ENCODE measurements around the gene VSIG4. TPM values are rescaled to one million over a fixed set of nuclear protein-coding genes. Genes with fewer than 3 reads are reported as not detected.
"Not testable (repeated sequence)": the region's sequence is repeated elsewhere in the genome, so short reads cannot be mapped to it uniquely, and the experiment has no call there.

Gene VSIG4
- total RNA-seq, 3 donors from 2014 or later: 0.19 to 0.21 (median 0.20) TPM

DNA sequence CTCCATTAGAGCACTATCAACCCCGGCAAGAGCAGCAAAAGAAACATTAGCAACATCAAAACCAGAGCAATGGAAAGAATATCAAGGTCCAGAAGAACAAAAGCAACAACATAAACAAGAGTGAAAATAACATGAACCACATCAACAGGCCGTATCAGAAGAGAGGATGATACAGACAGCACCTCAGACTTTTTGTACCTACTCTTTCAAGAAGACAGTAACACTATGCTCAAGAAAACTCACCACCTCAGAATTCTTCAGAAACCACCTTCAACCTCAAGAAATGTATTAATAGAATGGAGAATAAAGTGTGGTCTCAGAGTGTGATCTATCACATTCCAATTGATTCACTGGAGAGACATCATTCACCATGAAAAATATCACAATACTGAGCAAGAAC, 46.5 kb downstream of the VSIG4 start:
- no peak for ATAC-seq
- Mint-ChIP-seq H3K27me3 (ENCODE audit: low read depth) (no peaks in the 10 kb centered on the region), H3K4me3 (no peak overlapping the region), H3K4me1 (ENCODE audit: low read depth) (peaks cover 12% of the 10 kb centered on the region), H3K36me3 (ENCODE audit: insufficient read depth) (no peaks in the 10 kb centered on the region), H3K9me3 (no peaks in the 10 kb centered on the region)
- DNase-seq: no peak

DNA sequence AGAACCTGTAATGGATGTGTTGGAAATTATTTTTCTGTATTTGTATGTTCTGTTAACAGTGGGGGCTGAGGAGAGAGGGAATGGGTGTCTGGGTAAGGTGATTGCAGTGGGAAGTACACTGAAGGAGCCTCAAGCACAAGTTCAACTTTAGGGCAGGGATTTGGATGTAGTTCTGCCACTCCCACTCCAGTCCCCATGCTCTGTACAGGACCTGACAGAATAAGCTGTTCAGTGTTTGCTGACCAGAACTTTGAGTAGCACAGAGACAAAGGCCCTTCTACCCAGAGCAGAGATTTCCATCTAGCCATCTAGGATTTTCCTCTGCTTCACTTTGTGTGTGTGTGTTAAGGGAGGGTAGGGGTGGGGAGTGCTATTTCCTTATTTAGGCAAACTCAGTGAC, 49.2 kb downstream of the VSIG4 start:
- H3K27me3 Mint-ChIP-seq (ENCODE audit: low read depth): no peaks in the 10 kb centered on the region
- no peak overlapping the region for H3K4me3 Mint-ChIP-seq
- ATAC-seq: no peak
- no peak for DNase-seq
- H3K36me3 Mint-ChIP-seq (ENCODE audit: insufficient read depth): no peaks in the 10 kb centered on the region
- H3K9me3 Mint-ChIP-seq: no peaks in the 10 kb centered on the region
- H3K4me1 Mint-ChIP-seq (ENCODE audit: low read depth): peaks cover 28% of the 10 kb centered on the region

DNA sequence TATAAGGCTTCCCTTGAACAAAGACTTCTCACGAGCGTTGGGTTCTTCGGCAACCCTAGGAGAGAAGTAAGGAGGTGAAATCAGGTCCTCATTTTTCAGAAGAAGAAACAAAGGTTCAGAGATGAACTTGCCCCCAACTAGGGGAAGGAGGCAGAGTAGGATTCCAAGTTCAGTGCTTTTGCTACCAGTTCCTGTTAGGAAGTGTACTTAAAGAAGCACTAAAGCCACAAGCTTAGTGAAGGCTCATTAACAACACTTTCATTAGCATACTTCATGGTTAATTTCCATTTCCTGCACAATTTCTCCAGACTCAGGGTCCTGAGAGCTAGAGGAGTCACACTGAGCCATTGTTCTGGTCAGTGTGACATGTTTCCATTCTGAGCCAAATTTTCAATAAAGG, 52.1 kb downstream of the VSIG4 start:
- DNase-seq (no peak), ATAC-seq (no peak)
- H3K9me3 Mint-ChIP-seq: no peaks in the 10 kb centered on the region
- no peak overlapping the region for H3K4me3 Mint-ChIP-seq
- no peaks in the 10 kb centered on the region for H3K36me3 Mint-ChIP-seq (ENCODE audit: insufficient read depth)
- no peaks in the 10 kb centered on the region for H3K27me3 Mint-ChIP-seq (ENCODE audit: low read depth)
- H3K4me1 Mint-ChIP-seq (ENCODE audit: low read depth): peaks cover 19% of the 10 kb centered on the region

DNA sequence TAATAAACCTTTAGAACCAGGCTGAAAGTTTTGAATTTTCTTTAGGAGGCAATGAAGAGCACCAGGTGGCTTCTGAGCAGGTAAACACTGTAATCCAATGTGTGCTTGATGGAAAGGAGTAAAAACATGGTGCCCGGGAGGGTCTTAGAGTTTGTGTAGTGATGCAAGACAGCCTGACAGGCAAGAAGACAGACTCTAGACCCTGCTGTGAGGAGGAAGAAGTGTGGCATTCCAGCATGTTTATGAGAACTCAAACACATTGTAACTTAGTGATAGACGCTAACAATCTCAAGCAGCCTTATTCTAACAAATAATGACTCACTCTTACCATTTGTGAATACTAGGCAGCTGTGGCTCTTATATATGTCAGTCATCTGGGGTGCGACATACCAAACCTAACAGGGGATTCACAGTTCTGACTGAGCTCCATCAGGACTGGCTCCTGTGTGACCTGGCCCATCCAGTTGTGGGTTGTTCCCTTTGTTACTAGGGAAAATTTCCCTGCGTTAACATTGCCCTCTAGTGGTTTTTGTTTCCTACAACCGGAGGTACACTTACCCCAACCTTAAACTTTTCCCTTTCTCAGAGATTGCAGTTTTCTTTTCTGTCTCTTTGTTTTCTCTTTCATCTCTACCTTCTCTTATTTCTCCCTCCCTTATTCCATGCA, 53.8 kb downstream of the VSIG4 start:
- H3K36me3 Mint-ChIP-seq (ENCODE audit: insufficient read depth): no peaks in the 10 kb centered on the region
- ATAC-seq (peak; percentile 100), DNase-seq (peak; percentile 53)
- H3K27me3 Mint-ChIP-seq (ENCODE audit: low read depth): no peaks in the 10 kb centered on the region
- H3K4me3 Mint-ChIP-seq: no peak overlapping the region
- H3K9me3 Mint-ChIP-seq: no peaks in the 10 kb centered on the region
- H3K4me1 Mint-ChIP-seq (ENCODE audit: low read depth): peaks cover 19% of the 10 kb centered on the region

DNA sequence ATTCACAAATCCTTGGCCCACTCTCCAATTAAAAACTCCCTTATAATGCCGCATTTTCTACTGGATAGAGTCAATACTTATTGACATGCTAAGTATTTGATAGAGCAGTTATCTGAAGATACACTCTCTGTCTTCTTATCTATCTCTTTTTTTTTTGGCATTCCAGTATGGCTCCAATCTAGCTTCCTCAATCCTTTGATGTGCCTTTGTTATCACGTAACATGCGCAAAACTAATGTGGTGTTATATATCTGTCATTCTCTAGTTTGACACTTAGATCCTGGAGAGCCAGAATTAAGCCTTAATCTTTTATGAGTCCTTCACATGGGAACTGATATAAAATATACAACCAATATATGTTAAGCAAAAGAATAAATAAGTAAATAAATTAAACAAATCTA, 54.7 kb downstream of the VSIG4 start:
- H3K9me3 Mint-ChIP-seq: no peaks in the 10 kb centered on the region
- peaks cover 19% of the 10 kb centered on the region for H3K4me1 Mint-ChIP-seq (ENCODE audit: low read depth)
- ATAC-seq (no peak), DNase-seq (no peak)
- no peaks in the 10 kb centered on the region for H3K27me3 Mint-ChIP-seq (ENCODE audit: low read depth)
- no peaks in the 10 kb centered on the region for H3K36me3 Mint-ChIP-seq (ENCODE audit: insufficient read depth)
- no peak overlapping the region for H3K4me3 Mint-ChIP-seq

DNA sequence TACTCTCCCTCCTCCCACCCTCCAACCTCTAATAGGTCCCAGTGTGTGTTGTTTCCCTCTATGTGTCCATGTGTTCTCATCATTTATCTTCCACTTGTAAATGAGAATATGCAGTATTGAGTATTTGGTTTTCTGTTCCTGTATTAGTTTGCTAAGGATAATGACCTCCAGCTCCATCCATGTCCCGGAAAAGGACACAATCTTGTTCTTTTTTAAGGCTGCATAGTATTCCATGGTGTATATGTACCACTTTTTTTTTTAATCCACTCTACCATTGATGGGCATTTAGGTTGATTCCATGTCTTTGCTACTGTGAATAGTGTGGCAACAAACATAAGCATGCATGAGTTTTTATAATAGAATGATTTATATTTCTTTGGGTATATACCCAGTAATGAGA, 62.7 kb downstream of the VSIG4 start:
- not testable (repeated sequence) for H3K27me3 Mint-ChIP-seq (ENCODE audit: low read depth); H3K9me3 Mint-ChIP-seq; H3K4me1 Mint-ChIP-seq (ENCODE audit: low read depth); H3K4me3 Mint-ChIP-seq; DNase-seq; H3K36me3 Mint-ChIP-seq (ENCODE audit: insufficient read depth); ATAC-seq

DNA sequence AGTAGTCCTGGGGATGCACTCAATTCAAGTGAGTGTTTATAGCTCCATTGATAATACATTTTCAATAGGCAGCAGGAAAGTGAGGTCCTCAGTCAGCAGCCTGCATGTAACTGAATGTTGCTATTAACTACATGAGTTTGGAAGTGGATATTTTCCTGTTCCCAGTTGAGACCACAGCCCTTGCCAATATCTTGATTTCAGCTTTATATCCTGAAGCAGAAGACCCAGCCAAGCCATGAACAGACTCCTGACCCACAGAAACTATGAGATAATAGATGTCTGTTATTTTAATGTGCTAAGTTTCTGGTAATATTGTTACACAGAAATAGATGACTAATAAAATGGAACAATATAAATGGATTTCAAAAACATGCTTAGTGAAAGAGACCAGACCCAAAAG, 63.7 kb downstream of the VSIG4 start:
- DNase-seq: no peak
- H3K4me3 Mint-ChIP-seq: no peak overlapping the region
- no peak for ATAC-seq

DNA sequence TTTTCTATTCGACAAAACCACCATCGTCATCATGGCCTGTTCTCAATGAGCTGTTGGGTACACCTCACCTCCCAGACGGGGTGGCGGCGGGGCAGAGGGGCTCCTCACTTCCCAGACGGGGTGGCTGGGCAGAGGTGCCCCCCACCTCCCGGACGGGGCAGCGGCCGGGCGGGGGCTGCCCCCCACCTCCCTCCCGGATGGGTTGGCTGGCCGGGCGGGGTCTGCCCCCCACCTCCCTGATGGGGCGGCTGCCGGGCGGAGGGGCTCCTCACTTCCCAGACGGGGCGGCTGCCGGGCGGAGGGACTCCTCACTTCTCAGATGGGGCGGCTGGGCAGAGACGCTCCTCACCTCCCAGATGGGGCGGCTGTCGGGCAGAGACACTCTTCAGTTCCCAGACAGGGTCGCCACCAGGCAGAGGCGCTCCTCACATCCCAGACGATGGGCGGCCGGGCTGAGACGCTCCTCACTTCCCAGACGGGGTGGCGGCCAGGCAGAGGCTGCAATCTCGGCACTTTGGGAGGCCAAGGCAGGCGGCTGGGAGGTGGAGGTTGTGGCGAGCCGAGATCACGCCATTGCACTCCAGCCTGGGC, 64.6 kb downstream of the VSIG4 start:
- not testable (repeated sequence) for H3K4me3 Mint-ChIP-seq; ATAC-seq; H3K27me3 Mint-ChIP-seq (ENCODE audit: low read depth); H3K4me1 Mint-ChIP-seq (ENCODE audit: low read depth); H3K9me3 Mint-ChIP-seq; H3K36me3 Mint-ChIP-seq (ENCODE audit: insufficient read depth); DNase-seq

More for the DNA sequence above, 63.7 kb downstream of the VSIG4 start:
- Mint-ChIP-seq H3K27me3 (ENCODE audit: low read depth) (no peaks in the 10 kb centered on the region), H3K4me1 (ENCODE audit: low read depth) (no peaks in the 10 kb centered on the region), H3K9me3 (no peaks in the 10 kb centered on the region), H3K36me3 (ENCODE audit: insufficient read depth) (no peaks in the 10 kb centered on the region)

Other genes starting within 250 kb of the VSIG4 start
- gene HEPH, start 124.2 kb upstream of the VSIG4 start, total RNA-seq: under 1 TPM; 0.05 to 0.13 (median 0.08) TPM